ENCODE data around the gene GALNTL6.
"Not testable (repeated sequence)": the region's sequence is repeated elsewhere in the genome, so short reads cannot be mapped to it uniquely, and the experiment has no call there.

The GALNTL6 gene

DNA sequence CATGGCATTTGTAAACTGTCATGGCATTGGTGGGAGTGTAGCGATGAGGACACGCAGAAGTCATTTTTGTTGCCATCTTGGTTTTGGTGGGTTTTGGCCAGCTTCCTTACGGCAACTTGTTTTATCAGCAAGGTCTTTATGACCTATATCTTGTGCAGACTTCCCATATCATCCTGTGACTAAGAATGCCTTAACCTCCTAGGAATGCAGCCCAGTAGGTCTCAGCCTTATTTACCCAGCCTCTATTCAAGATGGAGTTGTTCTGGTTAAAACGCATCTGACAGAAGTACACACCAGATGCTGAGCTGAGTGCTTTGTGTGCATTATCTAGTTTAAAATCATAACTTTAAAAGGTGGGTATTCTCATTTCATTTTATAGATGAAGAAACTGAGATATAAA, 1086.7 kb downstream of the GALNTL6 start:
- no peaks in the 10 kb centered on the region; the same call in none of the 2 replicates for H3K4me1 ChIP-seq
- no peaks in the 10 kb centered on the region for H3K36me3 ChIP-seq
- TF ChIP-seq, protein P1, sequence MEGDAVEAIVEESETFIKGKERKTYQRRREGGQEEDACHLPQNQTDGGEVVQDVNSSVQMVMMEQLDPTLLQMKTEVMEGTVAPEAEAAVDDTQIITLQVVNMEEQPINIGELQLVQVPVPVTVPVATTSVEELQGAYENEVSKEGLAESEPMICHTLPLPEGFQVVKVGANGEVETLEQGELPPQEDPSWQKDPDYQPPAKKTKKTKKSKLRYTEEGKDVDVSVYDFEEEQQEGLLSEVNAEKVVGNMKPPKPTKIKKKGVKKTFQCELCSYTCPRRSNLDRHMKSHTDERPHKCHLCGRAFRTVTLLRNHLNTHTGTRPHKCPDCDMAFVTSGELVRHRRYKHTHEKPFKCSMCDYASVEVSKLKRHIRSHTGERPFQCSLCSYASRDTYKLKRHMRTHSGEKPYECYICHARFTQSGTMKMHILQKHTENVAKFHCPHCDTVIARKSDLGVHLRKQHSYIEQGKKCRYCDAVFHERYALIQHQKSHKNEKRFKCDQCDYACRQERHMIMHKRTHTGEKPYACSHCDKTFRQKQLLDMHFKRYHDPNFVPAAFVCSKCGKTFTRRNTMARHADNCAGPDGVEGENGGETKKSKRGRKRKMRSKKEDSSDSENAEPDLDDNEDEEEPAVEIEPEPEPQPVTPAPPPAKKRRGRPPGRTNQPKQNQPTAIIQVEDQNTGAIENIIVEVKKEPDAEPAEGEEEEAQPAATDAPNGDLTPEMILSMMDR (IDR thresholded peaks at IDR 0.05; ENCODE audit: low read depth, low read length): no peak
- H3K4me3 ChIP-seq (ENCODE audit: low read depth, low read length): no peak overlapping the region
- H3K9me3 ChIP-seq: peaks cover 4% of the 10 kb centered on the region
- H3K27me3 ChIP-seq: no peaks in the 10 kb centered on the region
- no peak for DNase-seq

DNA sequence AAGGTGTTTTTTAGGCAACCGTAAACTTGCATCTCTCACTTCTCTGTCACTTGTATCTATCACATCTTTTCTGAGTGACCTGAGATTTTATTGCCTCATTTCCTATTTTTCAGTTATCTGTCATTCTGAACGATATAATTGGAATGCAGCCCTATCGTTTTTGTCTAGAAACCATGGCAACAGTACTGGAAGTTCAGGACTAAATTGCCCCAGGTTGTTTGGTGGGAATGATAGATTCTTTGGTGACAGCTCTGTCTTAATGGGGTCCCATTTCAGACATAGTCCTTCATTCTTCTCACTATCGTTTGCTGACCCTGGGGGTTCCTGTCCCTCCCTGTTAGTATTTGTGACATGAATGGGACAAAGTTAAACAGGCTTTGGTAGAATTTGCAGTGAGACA, 1087.7 kb downstream of the GALNTL6 start:
- TF ChIP-seq, protein P1 (IDR thresholded peaks at IDR 0.05; ENCODE audit: low read depth, low read length): no peak
- no peak overlapping the region for H3K4me3 ChIP-seq (ENCODE audit: low read depth, low read length)
- no peaks in the 10 kb centered on the region for H3K36me3 ChIP-seq
- H3K4me1 ChIP-seq: no peaks in the 10 kb centered on the region; the same call in none of the 2 replicates
- no peaks in the 10 kb centered on the region for H3K27me3 ChIP-seq
- peaks cover 4% of the 10 kb centered on the region for H3K9me3 ChIP-seq
- no peak for DNase-seq

DNA sequence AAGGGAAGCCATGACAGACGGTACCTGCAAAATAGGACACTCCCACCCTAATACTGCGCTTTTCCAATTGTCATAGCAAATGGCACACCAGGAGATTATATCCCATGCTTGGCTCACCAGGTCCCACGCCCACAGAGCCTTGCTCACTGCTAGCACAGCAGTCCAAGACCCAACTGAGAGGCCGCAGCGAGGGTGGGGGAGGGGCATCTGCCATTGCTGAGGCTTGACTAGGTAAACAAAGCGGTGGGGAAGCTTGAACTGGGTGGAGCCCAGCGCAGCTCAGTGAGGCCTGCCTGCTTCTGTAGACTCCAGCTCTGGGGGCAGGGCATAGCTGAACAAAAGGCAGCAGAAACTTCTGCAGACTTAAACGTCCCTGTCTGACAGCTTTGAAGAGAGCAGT, 1099.3 kb downstream of the GALNTL6 start:
- not testable (repeated sequence) for H3K4me1 ChIP-seq; H3K4me3 ChIP-seq (ENCODE audit: low read depth, low read length); DNase-seq; H3K36me3 ChIP-seq; H3K9me3 ChIP-seq; H3K27me3 ChIP-seq

DNA sequence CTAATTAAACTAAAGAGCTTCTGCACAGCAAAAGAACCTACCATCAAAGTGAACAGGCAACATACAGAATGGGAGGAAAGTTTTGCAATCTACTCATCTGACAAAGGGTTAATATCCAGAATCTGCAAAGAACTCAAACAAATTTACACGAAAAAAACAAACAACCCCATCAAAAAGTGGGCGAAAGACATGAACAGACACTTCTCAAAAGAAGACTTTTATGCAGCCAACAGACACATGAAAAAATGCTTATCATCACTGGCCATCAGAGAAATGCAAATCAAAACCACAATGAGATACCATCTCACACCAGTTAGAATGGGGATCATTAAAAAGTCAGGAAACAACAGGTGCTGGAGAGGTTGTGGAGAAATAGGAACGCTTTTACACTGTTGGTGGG, 1104.2 kb downstream of the GALNTL6 start:
- not testable (repeated sequence) for DNase-seq; H3K4me1 ChIP-seq; H3K9me3 ChIP-seq; H3K36me3 ChIP-seq; H3K4me3 ChIP-seq (ENCODE audit: low read depth, low read length); H3K27me3 ChIP-seq

DNA sequence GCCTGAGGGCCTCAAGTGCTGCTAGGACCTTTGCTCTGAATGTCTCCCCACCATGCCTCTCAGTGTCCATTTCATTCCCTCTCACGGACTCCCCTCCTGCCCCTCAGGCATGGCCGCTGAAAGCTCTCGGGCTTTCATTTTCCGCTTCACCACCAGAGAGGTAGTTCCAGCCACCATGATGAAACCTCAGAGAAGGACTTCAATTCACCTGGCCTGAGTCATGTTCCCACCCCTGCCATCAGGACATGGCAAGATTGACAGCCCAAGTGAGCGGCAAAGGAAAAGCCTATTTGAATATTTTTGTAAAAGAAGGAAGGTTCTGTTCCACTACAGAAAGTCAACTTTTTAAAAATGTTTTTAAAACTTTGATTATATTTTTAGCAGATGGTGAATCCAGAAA, 1106.1 kb downstream of the GALNTL6 start:
- no peaks in the 10 kb centered on the region for H3K36me3 ChIP-seq
- no peak for DNase-seq
- TF ChIP-seq, protein P1 (IDR thresholded peaks at IDR 0.05; ENCODE audit: low read depth, low read length): no peak
- H3K9me3 ChIP-seq: no peaks in the 10 kb centered on the region
- no peaks in the 10 kb centered on the region for H3K4me1 ChIP-seq
- H3K27me3 ChIP-seq: no peaks in the 10 kb centered on the region; the same call in 1 of the 2 replicates
- H3K4me3 ChIP-seq (ENCODE audit: low read depth, low read length): no peak overlapping the region

DNA sequence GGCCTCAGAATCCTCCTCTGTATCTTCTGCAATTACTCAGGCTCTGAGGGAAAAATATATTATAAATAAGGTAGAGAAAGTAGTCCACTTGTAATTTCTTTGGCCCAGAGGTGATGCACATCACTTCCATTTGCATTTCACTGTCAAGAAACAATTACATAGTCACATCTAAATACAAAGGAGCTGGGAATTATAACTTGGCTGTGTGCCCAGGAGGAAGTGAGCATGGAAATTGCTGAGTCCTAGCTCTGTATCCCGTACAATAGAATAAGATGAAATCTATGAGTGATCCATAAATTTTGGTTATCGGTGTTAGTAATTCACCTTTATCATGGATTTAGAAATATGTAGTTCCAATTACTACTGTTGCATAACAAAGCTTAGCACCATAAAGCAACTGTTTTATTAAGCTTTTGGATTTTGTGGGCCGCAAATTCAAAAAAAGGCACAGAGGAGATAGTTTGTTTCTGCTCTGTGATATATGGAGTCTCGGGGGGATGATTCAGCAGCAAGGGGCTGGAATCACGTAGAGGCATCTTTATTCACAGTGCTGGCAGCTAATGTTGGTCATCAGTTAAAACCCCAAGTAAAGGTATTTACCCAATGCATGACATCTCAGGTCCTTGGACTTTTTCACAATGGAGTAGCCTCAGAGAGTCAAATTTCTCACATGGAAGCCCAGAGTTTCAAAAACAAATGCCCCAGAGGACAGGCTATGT, 1114.1 kb downstream of the GALNTL6 start:
- Histone ChIP-seq H3K4me3 (ENCODE audit: low read depth, low read length) (no peak overlapping the region), H3K27me3 (no peaks in the 10 kb centered on the region), H3K36me3 (no peaks in the 10 kb centered on the region), H3K4me1 (no peaks in the 10 kb centered on the region), H3K9me3 (no peaks in the 10 kb centered on the region)
- DNase-seq: peak; percentile 14
- TF ChIP-seq, protein P1 (IDR thresholded peaks at IDR 0.05; ENCODE audit: low read depth, low read length): no peak

DNA sequence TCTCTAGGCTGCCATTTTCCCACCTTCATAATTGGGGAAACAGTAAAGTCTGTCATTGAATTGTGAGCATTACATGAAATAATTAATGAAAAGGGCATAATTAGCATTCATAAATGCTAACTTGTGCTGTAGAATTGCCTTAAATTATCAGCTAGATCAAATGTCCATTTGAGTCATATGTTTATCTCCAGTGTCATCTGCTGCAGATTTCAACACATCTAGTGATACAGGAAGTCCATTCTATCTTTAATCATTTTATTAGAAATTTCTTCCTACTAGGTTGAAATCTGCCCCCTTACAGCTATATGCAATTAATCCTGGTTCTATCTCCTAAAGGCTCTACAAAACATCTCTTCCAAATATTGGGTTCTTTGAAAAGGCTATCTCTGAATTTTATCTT, 1115.1 kb downstream of the GALNTL6 start:
- Histone ChIP-seq H3K9me3 (no peaks in the 10 kb centered on the region), H3K4me1 (no peaks in the 10 kb centered on the region), H3K4me3 (ENCODE audit: low read depth, low read length) (no peak overlapping the region), H3K27me3 (no peaks in the 10 kb centered on the region), H3K36me3 (no peaks in the 10 kb centered on the region)
- DNase-seq: no peak
- TF ChIP-seq, protein P1 (IDR thresholded peaks at IDR 0.05; ENCODE audit: low read depth, low read length): no peak

Measured in BE2C (cell line).